A549 (cell line): Measurements from ENCODE around the gene ZNF436. TPM values are rescaled to one million over a fixed set of nuclear protein-coding genes. Genes with fewer than 3 reads are reported as not detected.

Experiments used
- ATAC-seq, 2 experiments: fragments of 200-7000 bp in 1 of 2; fragments of >200 bp in 1 of 2; cut with Nextera tagmentation in 1 of 2; cut with Tn5 transposase in 1 of 2; 3 replicates each; pipeline versions ENCODE4 v1.8.0 to v1.9.1; 2018 to 2020; ENCODE audit warnings: mild to moderate bottlenecking in 1 of 2, moderate library complexity in 1 of 2
- CTCF ChIA-PET: fragments of 300-600 bp; sonication (Branson Sonifier 250); formaldehyde crosslinking; extraction: SDS; loops from one replicate; lab custom pipeline; 2021; ENCODE audit warnings: antibody characterized with exemption, inconsistent platforms; lab: Yijun Ruan, JAX
- POLR2A ChIA-PET: fragments of 350-600 bp; formaldehyde crosslinking; extraction: SDS; loops from one replicate; lab custom pipeline; 2021; ENCODE audit warnings: antibody characterized with exemption, inconsistent platforms; lab: Yijun Ruan, JAX
- DNase-seq, 2 experiments: peaks; one replicate each; pipeline versions ENCODE4 v3.0.0 to v3.0.0-alpha.2; 2011 to 2016; ENCODE audit warnings: low read depth in 1 of 2, low spot score in 1 of 2
- FAIRE-seq: peaks from 2 replicates; lab custom pipeline; 2011; peaks lifted over from hg19 to GRCh38; lab: Jason Lieb, UNC
- H3K27ac ChIP-seq, 2 experiments: fragments of >200 bp; sonication (Bioruptor Twin); formaldehyde crosslinking; 3 replicates each; pipeline ENCODE4 v1.5.1; 2016 to 2017
- H3K4me1 ChIP-seq: fragments of >200 bp; sonication (Bioruptor Twin); formaldehyde crosslinking; 3 replicates; pipeline ENCODE4 v1.6.1; 2016
- H3K4me2 ChIP-seq: fragments of >200 bp; sonication (Bioruptor Twin); formaldehyde crosslinking; 3 replicates; pipeline ENCODE4 v1.6.1; 2016
- H3K4me3 ChIP-seq: fragments of >200 bp; sonication (Bioruptor Twin); formaldehyde crosslinking; 3 replicates; pipeline ENCODE4 v1.5.1; 2016
- H3K9me3 ChIP-seq: fragments of >200 bp; sonication (Bioruptor Twin); formaldehyde crosslinking; 3 replicates; pipeline ENCODE4 v1.6.1; 2016
- BHLHE40 ChIP-seq: IDR thresholded peaks from 2 replicates; pipeline ENCODE4 v1.6.1; 2012; ENCODE audit warnings: low read depth, low read length, inconsistent platforms
- CEBPB ChIP-seq, 2 experiments: fragments of >200 bp in 1 of 2; sonication (Bioruptor Twin) in 1 of 2; formaldehyde crosslinking in 1 of 2; IDR thresholded peaks; 2 replicates each; pipeline ENCODE4 v1.6.1; 2012 to 2016
- CHD4 ChIP-seq: fragments of 200-600 bp; sonication (generic); IDR thresholded peaks from 2 replicates; pipeline ENCODE4 v1.6.1; 2016; ENCODE audit warnings: antibody characterized with exemption, mild to moderate bottlenecking, borderline replicate concordance
- EHF ChIP-seq: fragments of 250-450 bp; sonication (Bioruptor Pico); IDR thresholded peaks from 2 replicates; pipeline ENCODE4 v1.5.0; 2020; ENCODE audit warnings: mild to moderate bottlenecking
- EP300 ChIP-seq, 2 experiments: fragments of >200 bp; sonication (Bioruptor Twin); formaldehyde crosslinking; IDR thresholded peaks; 2 replicates in 1 of 2; 3 replicates in 1 of 2; pipeline ENCODE4 v1.6.1; 2016 to 2017
- ESRRA ChIP-seq: fragments of 150-350 bp; IDR thresholded peaks from 2 replicates; pipeline ENCODE4 v1.6.1; 2014; ENCODE audit warnings: mild to moderate bottlenecking, low read length, borderline replicate concordance
- FOSL2 ChIP-seq, 2 experiments: fragments of 450-650 bp in 1 of 2; fragments of >200 bp in 1 of 2; sonication (Bioruptor Twin) in 1 of 2; formaldehyde crosslinking; IDR thresholded peaks; 2 replicates each; pipeline versions ENCODE4 v1.5.0 to v1.6.1; 2016 to 2020; ENCODE audit warnings: mild to moderate bottlenecking in 1 of 2, moderate library complexity in 1 of 2
- FOXS1 ChIP-seq: fragments of 250-450 bp; sonication (Bioruptor Pico); IDR thresholded peaks from 2 replicates; pipeline ENCODE4 v1.5.0; 2020; ENCODE audit warnings: mild to moderate bottlenecking, moderate library complexity
- HEYL ChIP-seq: fragments of 250-450 bp; sonication (Bioruptor Pico); IDR thresholded peaks from 2 replicates; pipeline ENCODE4 v1.8.0; 2021; ENCODE audit warnings: mild to moderate bottlenecking, moderate library complexity
- HOXA7 ChIP-seq: fragments of 250-450 bp; sonication (Bioruptor Pico); IDR thresholded peaks from 2 replicates; pipeline ENCODE4 v1.5.0; 2020; ENCODE audit warnings: mild to moderate bottlenecking, moderate library complexity
- HOXB13 ChIP-seq: fragments of 250-450 bp; sonication (Bioruptor Pico); IDR thresholded peaks from 2 replicates; pipeline ENCODE4 v1.5.0; 2020; ENCODE audit warnings: low read depth, mild to moderate bottlenecking, moderate library complexity
- HOXB5 ChIP-seq: fragments of 250-450 bp; sonication (Bioruptor Pico); IDR thresholded peaks from 2 replicates; pipeline ENCODE4 v1.5.0; 2020; ENCODE audit warnings: mild to moderate bottlenecking, moderate library complexity
- KDM1A ChIP-seq: fragments of 200-600 bp; sonication (generic); IDR thresholded peaks from 2 replicates; pipeline ENCODE4 v1.6.1; 2016; ENCODE audit warnings: low read depth, mild to moderate bottlenecking
- MAFK ChIP-seq: fragments of 450-650 bp; IDR thresholded peaks from 2 replicates; pipeline ENCODE4 v1.6.1; 2014; ENCODE audit not compliant: partially characterized antibody
- MAZ ChIP-seq: fragments of 150-350 bp; IDR thresholded peaks from 2 replicates; pipeline ENCODE4 v1.6.1; 2014; ENCODE audit warnings: antibody characterized with exemption, low read depth, low read length, borderline replicate concordance
- NFE2L2 ChIP-seq: fragments of 150-350 bp; conservative IDR thresholded peaks from 2 replicates; pipeline ENCODE4 v1.6.1; 2014; ENCODE audit warnings: low read length
- NR3C1 ChIP-seq: fragments of >200 bp; sonication (Bioruptor Twin); formaldehyde crosslinking; IDR thresholded peaks from 3 replicates; pipeline ENCODE4 v1.6.1; 2017
- POLR2AphosphoS2 ChIP-seq: conservative IDR thresholded peaks from 2 replicates; pipeline ENCODE4 v1.6.1; 2012; ENCODE audit warnings: low read length, improper control_type of control experiment, inconsistent platforms
- RNF2 ChIP-seq: fragments of 200-600 bp; sonication (generic); IDR thresholded peaks from 2 replicates; pipeline ENCODE4 v1.6.1; 2016; ENCODE audit warnings: low read depth, mild to moderate bottlenecking, antibody characterized with exemption, moderate library complexity, borderline replicate concordance
- SREBF2 ChIP-seq: fragments of 450-650 bp; IDR thresholded peaks from 2 replicates; pipeline ENCODE4 v1.6.1; 2014; ENCODE audit warnings: mild to moderate bottlenecking, moderate library complexity
- ZFP36 ChIP-seq: fragments of 450-650 bp; IDR thresholded peaks from 2 replicates; pipeline ENCODE4 v1.6.1; 2014; ENCODE audit warnings: borderline replicate concordance; ENCODE audit not compliant: partially characterized antibody
- ZNF302 ChIP-seq: fragments of 250-450 bp; sonication (Bioruptor Pico); IDR thresholded peaks from 2 replicates; pipeline ENCODE4 v1.9.0; 2021; ENCODE audit warnings: inconsistent platforms, mild to moderate bottlenecking, moderate library complexity
- WGBS: methylation state at CpG from one replicate; pipeline ENCODE4 v1.1.6; 2017; ENCODE audit errors: missing lambda C conversion rate; 5-methylcytosine and 5-hydroxymethylcytosine counted together
- polyA plus RNA-seq, 4 experiments: library from polyadenylated mRNA; depleted of rRNA in 3 of 4; stranded (reverse); fragments of >200 nt; fragmentation: RNase III in 1 of 4; extraction: RNeasy Plus Mini Kit Qiagen cat#74134 plus additional on column Dnase treatment in 1 of 4; gene quantifications; 2 replicates in 3 of 4; 3 replicates in 1 of 4; pipeline ENCODE4 v1.2.3, GENCODE V29; 2011 to 2017
- TF ChIP-seq, protein P1 (sequence below): fragments of >200 bp; sonication (Bioruptor Twin); formaldehyde crosslinking; IDR thresholded peaks from 2 replicates; pipeline ENCODE4 v1.6.1; 2016
- TF ChIP-seq, protein P2 (sequence below): IDR thresholded peaks from 2 replicates; pipeline ENCODE4 v1.6.1; 2012
- TF ChIP-seq, protein P3 (sequence below): IDR thresholded peaks from 2 replicates; pipeline ENCODE4 v1.6.1; 2012; ENCODE audit warnings: low read depth, borderline replicate concordance
- TF ChIP-seq, protein P4 (sequence below): fragments of >200 bp; sonication (Bioruptor Twin); formaldehyde crosslinking; IDR thresholded peaks from 3 replicates; pipeline ENCODE4 v1.5.1; 2016

ZNF436 gene
- polyA plus RNA-seq, 2 of the 4 experiments (the other 2 are of a cell fraction): 4.7 to 7.5 TPM

DNA sequence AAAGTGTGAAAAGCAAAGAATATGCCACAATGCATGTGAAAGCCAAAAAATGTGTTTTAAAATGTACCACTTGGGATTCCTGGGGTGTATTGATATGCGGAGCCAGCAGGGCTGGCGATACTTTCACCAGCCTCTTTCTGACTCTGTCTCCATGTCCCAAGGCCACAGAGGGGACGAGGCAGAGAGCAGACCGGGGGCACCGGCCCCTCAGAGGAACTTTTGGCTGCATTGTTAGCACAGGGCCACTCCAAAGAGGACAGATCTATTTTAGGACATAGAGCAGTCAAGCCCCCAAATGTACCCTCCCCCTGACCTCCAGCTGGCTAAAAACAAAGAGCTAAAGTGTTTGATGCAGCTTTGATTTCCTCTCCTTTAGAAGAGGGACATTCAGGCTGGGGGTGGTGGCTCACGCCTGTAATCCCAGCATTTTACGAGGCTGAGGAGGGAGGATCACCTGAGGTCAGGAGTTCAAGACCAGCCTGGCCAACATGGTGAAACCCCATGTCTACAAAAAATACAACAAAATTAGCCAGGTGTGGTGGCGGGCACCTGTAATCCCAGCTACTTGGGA lies 25.6 kb upstream of the ZNF436 start:
- H3K4me3 ChIP-seq: no peak overlapping the region
- CTCF ChIA-PET: interaction anchor here (0.6 to 2.8 kb wide), 2 partner anchors 8 to 27 kb away, joined by 3 to 27 read pairs; no protein-coding TSS in a partner anchor
- no peaks in the 10 kb centered on the region for H3K4me1 ChIP-seq
- no peak for TF ChIP-seq HOXA7 (CRISPR knock-in tag)
- TF ChIP-seq SREBF2: no peak
- no peak for TF ChIP-seq EP300 (IDR thresholded peaks at IDR 0.05)
- TF ChIP-seq RNF2: no peak
- TF ChIP-seq NR3C1: no peak
- TF ChIP-seq, protein P1, sequence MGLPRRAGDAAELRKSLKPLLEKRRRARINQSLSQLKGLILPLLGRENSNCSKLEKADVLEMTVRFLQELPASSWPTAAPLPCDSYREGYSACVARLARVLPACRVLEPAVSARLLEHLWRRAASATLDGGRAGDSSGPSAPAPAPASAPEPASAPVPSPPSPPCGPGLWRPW: no peak
- no peak for TF ChIP-seq NFE2L2
- TF ChIP-seq KDM1A: no peak
- TF ChIP-seq FOXS1 (CRISPR knock-in tag): no peak
- no peak for TF ChIP-seq HEYL
- TF ChIP-seq, protein P2, sequence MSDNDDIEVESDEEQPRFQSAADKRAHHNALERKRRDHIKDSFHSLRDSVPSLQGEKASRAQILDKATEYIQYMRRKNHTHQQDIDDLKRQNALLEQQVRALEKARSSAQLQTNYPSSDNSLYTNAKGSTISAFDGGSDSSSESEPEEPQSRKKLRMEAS: no peak
- no peak for TF ChIP-seq CHD4
- POLR2A ChIA-PET: no interaction called here
- H3K27ac ChIP-seq: no peak overlapping the region
- WGBS: 79% methylated on average over 8 of the region's 8 CpGs
- H3K4me2 ChIP-seq: no peak overlapping the region
- no peak for ATAC-seq
- FAIRE-seq: no peak
- H3K9me3 ChIP-seq: no peaks in the 10 kb centered on the region
- DNase-seq: no peak

DNA sequence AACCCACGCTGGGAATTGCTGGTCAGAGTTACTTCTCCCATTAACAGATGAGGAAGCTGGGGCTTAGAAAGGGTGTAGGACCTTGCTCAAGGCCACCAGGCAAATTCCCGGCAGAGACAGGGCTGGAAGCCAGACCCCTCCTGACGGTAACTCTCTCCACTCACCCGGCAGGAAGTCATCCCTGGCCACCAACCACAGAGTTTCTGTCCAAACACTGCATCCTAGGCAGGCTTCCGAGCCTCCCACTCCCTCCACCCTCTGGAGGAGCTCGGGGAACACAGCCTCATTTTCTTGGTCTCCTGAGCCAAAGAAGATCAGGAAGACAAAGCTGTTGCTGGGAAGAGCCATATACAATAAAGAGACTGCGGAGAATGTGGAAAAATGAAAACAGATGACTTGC lies 25.0 kb upstream of the ZNF436 start:
- TF ChIP-seq MAZ: no peak
- TF ChIP-seq ZNF302 (CRISPR knock-in tag): no peak
- TF ChIP-seq HOXA7 (CRISPR knock-in tag): no peak
- TF ChIP-seq FOSL2 (IDR thresholded peaks at IDR 0.05): no peak
- no peak for TF ChIP-seq FOSL2 (CRISPR knock-in tag; IDR thresholded peaks at IDR 0.05)
- TF ChIP-seq FOXS1 (CRISPR knock-in tag): no peak
- TF ChIP-seq, protein P3, sequence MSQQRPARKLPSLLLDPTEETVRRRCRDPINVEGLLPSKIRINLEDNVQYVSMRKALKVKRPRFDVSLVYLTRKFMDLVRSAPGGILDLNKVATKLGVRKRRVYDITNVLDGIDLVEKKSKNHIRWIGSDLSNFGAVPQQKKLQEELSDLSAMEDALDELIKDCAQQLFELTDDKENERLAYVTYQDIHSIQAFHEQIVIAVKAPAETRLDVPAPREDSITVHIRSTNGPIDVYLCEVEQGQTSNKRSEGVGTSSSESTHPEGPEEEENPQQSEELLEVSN: no peak
- H3K4me3 ChIP-seq: no peak overlapping the region
- H3K4me2 ChIP-seq: no peak overlapping the region
- 82% methylated on average over 7 of the region's 7 CpGs for WGBS
- ATAC-seq (no peak), FAIRE-seq (no peak), DNase-seq (no peak)
- H3K27ac ChIP-seq: peak overlapping the region in 1 of 2 experiments; percentile 33; a peak in 1 of 6 replicates
- ChIA-PET CTCF (interaction anchor here (1.9 to 2.8 kb wide), 2 partner anchors 9 to 14 kb away, joined by 7 to 27 read pairs; no protein-coding TSS in a partner anchor), POLR2A (no interaction called here)
- H3K4me1 ChIP-seq: no peaks in the 10 kb centered on the region
- no peaks in the 10 kb centered on the region for H3K9me3 ChIP-seq

DNA sequence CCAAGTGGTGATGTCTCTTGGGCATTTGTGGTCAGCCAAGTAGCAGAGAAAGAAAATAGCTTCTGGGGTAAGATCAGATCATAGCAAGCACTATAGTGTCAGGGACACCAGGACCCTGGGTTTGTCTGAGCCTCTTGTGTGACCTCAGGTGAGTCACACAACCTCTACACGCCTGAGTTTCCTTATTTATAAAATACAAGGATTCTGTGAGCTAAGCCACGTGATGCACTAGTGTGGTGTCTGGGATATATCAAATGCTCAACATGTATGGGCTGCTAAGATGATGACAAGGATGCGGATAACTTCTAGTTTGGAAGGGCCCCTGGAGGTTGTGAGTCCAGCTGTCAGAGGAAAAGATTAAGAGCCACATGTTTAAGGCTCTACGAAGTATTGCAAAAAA lies 24.5 kb upstream of the ZNF436 start:
- 66% methylated on average over 4 of the region's 4 CpGs for WGBS
- ChIA-PET CTCF (interaction anchor here (0.9 to 2.8 kb wide), 4 partner anchors 9 to 103 kb away, joined by 3 to 27 read pairs (median 5); no protein-coding TSS in a partner anchor), POLR2A (no interaction called here)
- TF ChIP-seq, protein P4, sequence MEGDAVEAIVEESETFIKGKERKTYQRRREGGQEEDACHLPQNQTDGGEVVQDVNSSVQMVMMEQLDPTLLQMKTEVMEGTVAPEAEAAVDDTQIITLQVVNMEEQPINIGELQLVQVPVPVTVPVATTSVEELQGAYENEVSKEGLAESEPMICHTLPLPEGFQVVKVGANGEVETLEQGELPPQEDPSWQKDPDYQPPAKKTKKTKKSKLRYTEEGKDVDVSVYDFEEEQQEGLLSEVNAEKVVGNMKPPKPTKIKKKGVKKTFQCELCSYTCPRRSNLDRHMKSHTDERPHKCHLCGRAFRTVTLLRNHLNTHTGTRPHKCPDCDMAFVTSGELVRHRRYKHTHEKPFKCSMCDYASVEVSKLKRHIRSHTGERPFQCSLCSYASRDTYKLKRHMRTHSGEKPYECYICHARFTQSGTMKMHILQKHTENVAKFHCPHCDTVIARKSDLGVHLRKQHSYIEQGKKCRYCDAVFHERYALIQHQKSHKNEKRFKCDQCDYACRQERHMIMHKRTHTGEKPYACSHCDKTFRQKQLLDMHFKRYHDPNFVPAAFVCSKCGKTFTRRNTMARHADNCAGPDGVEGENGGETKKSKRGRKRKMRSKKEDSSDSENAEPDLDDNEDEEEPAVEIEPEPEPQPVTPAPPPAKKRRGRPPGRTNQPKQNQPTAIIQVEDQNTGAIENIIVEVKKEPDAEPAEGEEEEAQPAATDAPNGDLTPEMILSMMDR: no peak
- no peak for TF ChIP-seq ZFP36
- TF ChIP-seq HOXB13 (CRISPR knock-in tag): no peak
- TF ChIP-seq, protein P1: no peak
- TF ChIP-seq BHLHE40: no peak
- TF ChIP-seq POLR2AphosphoS2: no peak
- TF ChIP-seq HOXB5 (CRISPR knock-in tag): no peak
- no peak for TF ChIP-seq ESRRA
- no peak for TF ChIP-seq EHF (CRISPR knock-in tag)
- TF ChIP-seq FOSL2 (IDR thresholded peaks at IDR 0.05): no peak
- TF ChIP-seq FOSL2 (CRISPR knock-in tag; IDR thresholded peaks at IDR 0.05): no peak
- no peak for TF ChIP-seq MAFK
- TF ChIP-seq CEBPB (IDR thresholded peaks at IDR 0.05): no peak
- TF ChIP-seq ZNF302 (CRISPR knock-in tag): no peak
- TF ChIP-seq, protein P3: no peak
- TF ChIP-seq FOXS1 (CRISPR knock-in tag): no peak
- DNase-seq (no peak), FAIRE-seq (no peak), ATAC-seq (no peak)
- no peaks in the 10 kb centered on the region for H3K9me3 ChIP-seq
- 0 out of 6 replicates have a peak overlapping the region, but pooled peaks of 1 of the 2 experiments have one; percentile 33 for H3K27ac ChIP-seq
- no peaks in the 10 kb centered on the region for H3K4me1 ChIP-seq
- no peak overlapping the region for H3K4me3 ChIP-seq
- H3K4me2 ChIP-seq: no peak overlapping the region
